Measurements from ENCODE around the gene DDIT3.

Gene DDIT3

DNA sequence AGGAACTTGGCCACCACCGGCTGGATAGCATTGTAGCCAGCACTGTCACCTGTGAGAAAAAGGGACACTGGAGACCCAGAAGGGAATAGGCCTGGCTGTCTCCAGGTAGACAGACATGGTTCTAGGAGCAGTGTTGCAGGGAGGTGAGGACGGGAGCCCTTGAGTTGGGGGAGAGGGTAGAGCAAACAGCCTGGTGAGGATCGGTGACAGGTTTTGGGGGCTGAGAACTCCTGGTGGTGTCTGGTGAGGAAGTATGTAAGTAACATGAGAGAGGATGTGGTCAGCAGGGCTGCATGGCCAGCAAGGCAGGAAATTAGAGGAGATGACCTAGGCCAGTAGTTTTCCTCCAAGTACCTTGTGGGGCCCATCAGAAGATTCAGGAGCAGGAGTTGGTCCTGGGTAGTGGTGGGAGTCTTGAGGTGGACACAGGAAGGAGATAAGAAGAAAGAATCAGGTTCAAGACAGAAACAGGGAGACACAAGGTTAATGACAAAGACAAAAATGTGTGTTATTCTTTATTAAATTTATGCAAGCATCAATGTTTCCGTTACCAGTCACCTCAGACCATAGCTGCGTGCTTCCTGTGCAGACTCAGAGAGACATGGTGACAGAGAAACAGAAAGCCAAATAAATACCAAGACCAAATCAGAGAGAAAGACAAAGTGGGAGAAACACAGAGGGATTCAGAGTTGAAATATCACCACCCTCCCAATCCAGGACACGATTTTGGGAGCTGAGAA is 40.8 kb downstream of the DDIT3 start, which contains the start of gene ARHGAP9:
TSS of gene ARHGAP9 (minus strand) at position 491 of the 740 bp plus-strand sequence. CDS start at position 31, 460 bp downstream.
- DNase-seq = no peak

GRCh38 chr12:57479043-57479375 is 41.3 kb downstream of the DDIT3 start:
- DNase-seq = no peak

GRCh38 chr12:57477710-57478681 is 42.3 kb downstream of the DDIT3 start:
- DNase-seq = no peak

DNA sequence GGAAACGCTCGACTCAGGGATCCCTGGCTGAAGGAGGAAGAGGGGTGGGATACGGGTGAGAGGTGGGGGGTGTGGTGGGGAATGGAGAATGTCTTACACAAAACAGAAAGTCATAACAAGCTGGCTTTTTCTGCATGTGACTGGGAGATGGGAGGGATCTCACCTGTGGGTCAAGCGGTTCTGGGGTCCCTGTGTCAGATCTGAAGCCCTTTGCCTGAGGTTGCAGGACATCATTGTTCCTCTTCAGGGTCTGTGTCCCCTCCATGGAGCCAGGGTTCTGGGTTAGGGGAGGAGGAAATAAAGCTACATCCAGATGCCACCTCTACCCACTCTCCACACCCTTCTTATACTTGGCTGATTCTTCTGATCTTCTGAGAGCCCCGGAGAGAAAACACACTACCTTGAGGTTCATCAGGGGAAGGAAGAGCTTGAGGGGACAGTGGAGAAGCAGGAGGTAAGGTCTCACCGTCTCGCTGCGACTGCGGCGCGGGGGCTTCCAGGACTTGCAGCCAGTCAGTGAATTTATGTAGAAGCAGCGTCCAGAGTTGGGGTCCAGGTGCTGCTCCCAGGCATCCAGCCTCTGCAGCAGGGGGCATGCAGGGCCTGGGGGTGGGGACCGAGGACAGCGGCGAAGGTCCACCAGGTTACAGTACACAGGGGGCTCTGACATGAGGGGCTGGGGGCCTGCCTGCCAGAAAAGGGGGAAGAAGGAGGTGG is 43.2 kb downstream of the DDIT3 start:
- no peak for DNase-seq

DNA sequence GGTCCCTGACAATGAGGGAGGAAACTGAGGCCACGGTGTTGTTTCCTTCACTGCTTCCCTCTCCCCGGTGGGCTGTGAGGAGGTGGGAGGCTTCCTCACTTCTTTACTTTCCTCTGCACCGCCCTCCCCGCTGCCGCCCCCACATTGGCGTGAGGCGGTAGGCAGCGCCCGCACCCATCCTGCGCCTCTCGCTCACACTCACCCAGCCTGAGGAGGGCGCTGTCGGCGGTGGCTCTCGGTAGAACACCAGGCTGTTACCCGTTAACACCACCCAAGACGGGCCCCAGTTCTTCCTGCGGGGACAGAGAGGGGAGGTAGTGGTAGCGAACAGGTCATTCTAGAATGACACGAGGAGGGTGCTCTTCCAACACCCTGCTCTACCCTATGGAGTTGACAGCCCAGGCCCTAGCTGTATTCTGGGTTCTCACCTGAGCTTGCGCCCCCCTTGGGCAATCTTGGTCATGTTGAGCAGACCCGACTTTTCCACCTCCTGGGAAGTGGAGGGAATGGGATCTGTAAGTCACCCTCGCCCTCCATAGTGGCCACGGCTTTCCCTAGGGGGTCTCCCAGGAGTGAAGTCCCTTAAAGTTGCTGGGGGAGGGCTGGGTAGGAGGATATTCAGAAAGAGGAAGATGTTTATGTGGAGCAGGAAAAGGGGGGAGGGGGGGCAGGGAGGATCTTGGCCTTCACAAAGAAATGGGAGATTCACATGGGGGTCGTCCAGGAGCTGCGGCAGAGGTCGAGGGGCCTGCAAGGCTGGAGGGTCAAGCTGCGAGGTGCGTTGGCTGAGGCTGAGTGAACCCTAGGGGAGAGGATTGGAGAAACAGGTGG is 43.9 kb downstream of the DDIT3 start:
- no peak for DNase-seq

- DNase-seq = no peak
Measured at GRCh38 chr12:57475271-57476161, 44.8 kb downstream of the DDIT3 start.

DNA sequence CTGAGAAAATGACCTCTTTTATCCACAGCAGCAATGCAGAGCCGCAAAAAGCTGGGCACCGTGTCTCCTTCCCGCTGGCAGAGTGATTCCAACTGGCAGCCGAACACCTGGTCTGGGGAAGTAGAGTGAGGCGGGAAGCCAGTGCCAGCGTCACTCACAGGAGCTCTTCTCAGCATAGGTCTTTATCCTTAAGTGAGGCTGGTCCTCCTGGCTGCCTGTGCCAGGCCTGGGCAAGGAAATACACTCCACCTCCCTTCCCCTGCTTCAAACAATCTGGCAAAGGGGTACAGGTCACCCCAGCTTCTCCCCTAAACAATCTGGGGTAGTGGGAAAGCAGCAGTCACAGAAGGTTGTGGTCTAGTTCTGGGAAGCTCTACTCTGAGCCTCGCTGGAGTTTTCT is 45.5 kb downstream of the DDIT3 start:
- DNase-seq = no peak

- DNase-seq = no peak
Measured at GRCh38 chr12:57474430-57474829, 45.9 kb downstream of the DDIT3 start.

GRCh38 chr12:57473886-57474285 is 46.4 kb downstream of the DDIT3 start:
- DNase-seq = no peak

DNA sequence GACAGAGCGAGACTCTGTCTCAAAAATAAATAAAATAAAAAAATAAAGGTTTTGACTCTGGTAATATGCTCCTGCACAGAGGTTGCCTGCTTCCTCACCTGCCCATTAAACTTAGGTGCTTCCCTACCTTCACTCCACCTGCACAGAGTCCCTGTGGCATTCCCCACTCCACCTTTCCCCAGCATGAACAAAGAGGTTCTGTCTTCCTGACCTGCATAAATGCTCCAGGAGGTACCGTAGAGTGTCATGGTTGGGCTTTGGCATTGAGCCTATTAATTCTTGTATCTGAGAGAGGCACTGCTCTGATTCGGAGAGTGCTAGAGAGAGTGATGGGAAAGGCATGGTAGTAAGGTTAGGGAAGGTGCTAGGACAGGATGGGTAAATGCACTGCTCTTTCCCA is 46.9 kb downstream of the DDIT3 start:
- no peak for DNase-seq

DNA sequence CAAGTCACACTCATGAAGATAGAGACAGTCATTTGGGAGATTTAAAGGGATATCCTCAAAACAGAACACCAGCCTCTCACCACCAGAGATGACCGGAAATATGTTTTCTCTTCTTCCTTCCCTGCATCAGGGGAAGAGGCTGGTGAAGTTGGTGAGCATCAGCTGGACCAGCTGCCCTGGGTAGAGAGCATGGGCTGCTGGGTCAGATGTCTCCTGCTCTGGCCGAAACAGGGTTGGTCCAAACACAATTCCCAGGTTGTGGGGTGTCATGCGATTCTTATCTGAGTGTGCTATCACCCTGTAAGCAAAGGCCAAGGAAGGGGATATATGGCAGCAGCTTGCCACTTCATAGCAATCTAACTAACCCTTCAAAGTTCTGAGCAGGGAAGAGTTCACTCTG is 47.9 kb downstream of the DDIT3 start:
- DNase-seq = no peak

- no peak for DNase-seq
Measured at GRCh38 chr12:57471661-57472060, 48.7 kb downstream of the DDIT3 start.

DNA sequence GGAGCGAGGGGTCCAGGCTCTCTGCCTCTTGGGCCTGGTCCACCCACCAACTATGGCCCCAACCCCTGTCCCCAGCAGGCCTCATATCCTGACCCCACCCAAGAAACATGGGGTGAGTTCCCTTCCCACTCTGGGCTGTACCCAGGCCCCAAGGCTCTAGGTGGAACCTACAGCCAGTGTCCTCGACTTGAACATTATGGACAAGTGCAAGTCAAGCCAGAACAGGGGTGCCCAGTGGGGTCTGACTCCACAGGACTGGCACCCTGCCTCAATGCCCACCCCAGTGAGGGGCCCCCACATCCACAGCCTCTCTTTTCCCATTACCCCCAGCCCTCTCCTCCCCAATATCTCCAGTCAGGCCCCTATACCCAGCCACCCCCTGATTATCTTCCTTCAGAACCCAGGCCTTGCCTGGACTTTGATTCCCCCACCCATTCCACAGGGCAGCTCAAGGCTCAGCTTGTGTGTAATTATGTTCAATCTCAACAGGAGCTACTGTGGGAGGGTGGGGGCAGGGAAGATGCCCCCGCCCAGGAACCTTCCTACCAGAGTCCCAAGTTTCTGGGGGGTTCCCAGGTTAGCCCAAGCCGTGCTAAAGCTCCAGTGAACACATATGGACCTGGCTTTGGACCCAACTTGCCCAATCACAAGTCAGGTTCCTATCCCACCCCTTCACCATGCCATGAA is 49.2 kb downstream of the DDIT3 start:
- no peak for DNase-seq

DNA sequence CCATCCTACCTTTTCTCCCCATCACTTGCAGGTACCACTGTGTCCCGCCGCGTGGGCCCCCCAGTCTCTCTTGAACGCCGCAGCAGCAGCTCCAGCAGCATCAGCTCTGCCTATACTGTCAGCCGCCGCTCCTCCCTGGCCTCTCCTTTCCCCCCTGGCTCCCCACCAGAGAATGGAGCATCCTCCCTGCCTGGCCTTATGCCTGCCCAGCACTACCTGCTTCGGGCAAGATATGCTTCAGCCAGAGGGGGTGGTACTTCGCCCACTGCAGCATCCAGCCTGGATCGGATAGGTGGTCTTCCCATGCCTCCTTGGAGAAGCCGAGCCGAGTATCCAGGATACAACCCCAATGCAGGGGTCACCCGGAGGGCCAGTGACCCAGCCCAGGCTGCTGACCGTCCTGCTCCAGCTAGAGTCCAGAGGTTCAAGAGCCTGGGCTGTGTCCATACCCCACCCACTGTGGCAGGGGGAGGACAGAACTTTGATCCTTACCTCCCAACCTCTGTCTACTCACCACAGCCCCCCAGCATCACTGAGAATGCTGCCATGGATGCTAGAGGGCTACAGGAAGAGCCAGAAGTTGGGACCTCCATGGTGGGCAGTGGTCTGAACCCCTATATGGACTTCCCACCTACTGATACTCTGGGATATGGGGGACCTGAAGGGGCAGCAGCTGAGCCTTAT is 49.9 kb downstream of the DDIT3 start:
- DNase-seq = no peak

DNA sequence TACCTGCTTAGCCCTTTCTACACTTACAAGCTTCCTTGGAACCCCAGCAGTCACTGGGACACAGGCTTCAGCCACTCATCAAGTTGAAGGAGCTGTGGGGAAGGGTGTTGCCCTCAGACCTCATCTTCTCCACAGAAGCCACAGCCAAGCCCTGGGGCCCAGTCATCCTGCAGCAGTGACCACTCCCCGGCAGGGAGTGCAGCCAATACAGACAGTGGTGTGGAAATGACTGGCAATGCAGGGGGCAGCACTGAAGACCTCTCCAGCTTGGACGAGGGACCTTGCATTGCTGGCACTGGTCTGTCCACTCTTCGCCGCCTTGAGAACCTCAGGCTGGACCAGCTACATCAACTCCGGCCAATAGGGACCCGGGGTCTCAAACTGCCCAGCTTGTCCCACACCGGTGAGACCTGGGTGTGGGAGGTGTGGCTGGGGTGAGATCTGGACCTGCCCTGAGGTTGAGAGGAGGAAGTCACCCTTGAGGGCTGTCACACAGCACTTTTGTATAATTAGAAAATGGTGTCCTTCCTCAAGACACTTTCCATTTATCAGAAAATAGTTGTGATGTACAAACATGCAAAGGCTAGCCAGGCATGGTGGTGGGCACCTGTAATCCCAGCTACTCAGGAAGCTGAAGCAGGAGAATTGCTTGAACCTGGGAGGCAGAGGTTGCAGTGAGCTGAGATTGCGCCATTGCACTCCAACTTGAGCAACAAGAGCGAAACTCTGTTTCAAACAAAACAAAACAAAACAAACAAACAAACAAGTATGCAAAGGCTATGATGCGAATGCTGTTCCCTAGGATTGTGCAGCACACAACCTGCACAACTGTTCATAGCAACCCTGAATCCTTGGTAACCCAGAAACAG is 50.8 kb downstream of the DDIT3 start:
- DNase-seq = no peak

- DNase-seq = no peak
Measured at GRCh38 chr12:57467915-57468314, 52.4 kb downstream of the DDIT3 start.

GRCh38 chr12:57467212-57467874 is 53.0 kb downstream of the DDIT3 start:
- DNase-seq = no peak
